NCI-H1930 (cell line): Measurements from ENCODE around the gene ATP8B3.
"Not testable (repeated sequence)": the region's sequence is repeated elsewhere in the genome, so short reads cannot be mapped to it uniquely, and the experiment has no call there.

ENCODE experiments used
- DNase-seq, 2 experiments: peaks; one replicate each; lab custom pipeline; 2025; lab: John Stamatoyannopoulos, UW

Gene ATP8B3

GRCh38 chr19:1768918-1769644 lies 43.0 kb downstream of the ATP8B3 start:
- no peak for DNase-seq

- DNase-seq: peak in 1 of 2 experiments; percentile 28
Measured at GRCh38 chr19:1768248-1768647, 43.8 kb downstream of the ATP8B3 start.

GRCh38 chr19:1767464-1767933 lies 44.6 kb downstream of the ATP8B3 start:
- DNase-seq: no peak

GRCh38 chr19:1766800-1767352 lies 45.2 kb downstream of the ATP8B3 start:
- no peak for DNase-seq

GRCh38 chr19:1765904-1766799 lies 45.9 kb downstream of the ATP8B3 start:
- DNase-seq: no peak

- no peak for DNase-seq
Measured at GRCh38 chr19:1765232-1765903, 46.7 kb downstream of the ATP8B3 start.

- no peak for DNase-seq
Measured at GRCh38 chr19:1764729-1765128, 47.3 kb downstream of the ATP8B3 start.

GRCh38 chr19:1763648-1764639 lies 48.1 kb downstream of the ATP8B3 start:
- no peak for DNase-seq

GRCh38 chr19:1762243-1763117 lies 49.6 kb downstream of the ATP8B3 start:
- no peak for DNase-seq

- no peak for DNase-seq
Measured at GRCh38 chr19:1761528-1762242, 50.4 kb downstream of the ATP8B3 start.

- DNase-seq: not testable (repeated sequence)
Measured at GRCh38 chr19:1760786-1761527, 51.1 kb downstream of the ATP8B3 start.

- DNase-seq: no peak
Measured at GRCh38 chr19:1760020-1760419, 52.1 kb downstream of the ATP8B3 start.

- no peak for DNase-seq
Measured at GRCh38 chr19:1758959-1759903, 52.8 kb downstream of the ATP8B3 start.

GRCh38 chr19:1758231-1758577 lies 53.9 kb downstream of the ATP8B3 start:
- DNase-seq: no peak

- no peak for DNase-seq
Measured at GRCh38 chr19:1757468-1758230, 54.4 kb downstream of the ATP8B3 start.

GRCh38 chr19:1756705-1757465 lies 55.2 kb downstream of the ATP8B3 start:
- no peak for DNase-seq
